Neuronal stem cell (in vitro differentiated cells): ENCODE data around the gene TGFBRAP1.

Source experiments
- DNase-seq: peaks from one replicate; pipeline ENCODE4 v3.0.0-alpha.2; 2013; ENCODE audit warnings: low spot score
- H2AFZ ChIP-seq: one replicate; pipeline ENCODE4 v1.6.1; 2013; ENCODE audit warnings: mild to moderate bottlenecking, low read length, inconsistent platforms
- H2AK5ac ChIP-seq: 2 replicates; pipeline ENCODE4 v1.6.1; 2013; ENCODE audit warnings: low read depth, mild to moderate bottlenecking, inconsistent platforms, low read length, moderate library complexity, mixed read lengths
- H2BK120ac ChIP-seq: 2 replicates; pipeline ENCODE4 v1.6.1; 2013; ENCODE audit warnings: low read depth, mild to moderate bottlenecking, inconsistent platforms, low read length, moderate library complexity, mixed read lengths
- H2BK12ac ChIP-seq: one replicate; pipeline ENCODE4 v1.6.1; 2013; ENCODE audit warnings: low read length, inconsistent platforms
- H2BK15ac ChIP-seq: 2 replicates; pipeline ENCODE4 v1.6.1; 2013; ENCODE audit warnings: mild to moderate bottlenecking, low read length, inconsistent platforms, mixed read lengths
- H2BK5ac ChIP-seq: one replicate; pipeline ENCODE4 v1.6.1; 2013; ENCODE audit warnings: inconsistent platforms, mild to moderate bottlenecking, low read length, moderate library complexity
- H3K14ac ChIP-seq: one replicate; pipeline ENCODE4 v1.6.1; 2013; ENCODE audit warnings: low read length, inconsistent platforms
- H3K18ac ChIP-seq: 2 replicates; pipeline ENCODE4 v1.6.1; 2013; ENCODE audit warnings: low read length, inconsistent platforms
- H3K23ac ChIP-seq: 2 replicates; pipeline ENCODE4 v1.6.1; 2013; ENCODE audit warnings: low read depth, mild to moderate bottlenecking, mixed read lengths, low read length, inconsistent platforms; ENCODE audit not compliant: poor library complexity
- H3K27ac ChIP-seq: replicated peaks from 3 replicates; pipeline ENCODE4 v1.5.1; 2013; ENCODE audit warnings: low read length, inconsistent platforms
- H3K27me3 ChIP-seq, 3 experiments: 2 replicates each; pipeline ENCODE4 v1.6.1; 2013; ENCODE audit warnings: low read length in 3 of 3, mild to moderate bottlenecking in 2 of 3, inconsistent platforms in 1 of 3, low read depth in 1 of 3, mixed read lengths in 1 of 3, moderate library complexity in 1 of 3; ENCODE audit not compliant: control insufficient read depth in 3 of 3, insufficient read depth in 3 of 3
- H3K36me3 ChIP-seq, 2 donors: replicated peaks in 1 of 2; 2 replicates each; pipeline ENCODE4 v1.6.1; 2013; ENCODE audit warnings: low read length in 2 of 2; ENCODE audit not compliant: control insufficient read depth in 2 of 2, insufficient read depth in 2 of 2
- H3K4ac ChIP-seq: 2 replicates; pipeline ENCODE4 v1.6.1; 2013; ENCODE audit warnings: inconsistent platforms, mild to moderate bottlenecking, low read length, moderate library complexity
- H3K4me1 ChIP-seq, 2 donors: 1 replicate in 1 of 2; 2 replicates in 1 of 2; pipeline ENCODE4 v1.6.1; 2013; ENCODE audit warnings: low read length in 2 of 2, low read depth in 1 of 2; ENCODE audit not compliant: control insufficient read depth in 2 of 2, insufficient read depth in 1 of 2
- H3K4me2 ChIP-seq: one replicate; pipeline ENCODE4 v1.6.1; 2013; ENCODE audit warnings: mild to moderate bottlenecking, low read length, inconsistent platforms; ENCODE audit not compliant: insufficient read depth, poor library complexity, severe bottlenecking
- H3K4me3 ChIP-seq, 2 donors: 2 replicates each; pipeline ENCODE4 v1.5.1; 2013; ENCODE audit warnings: low read length in 2 of 2, mild to moderate bottlenecking in 2 of 2, inconsistent platforms in 1 of 2, moderate library complexity in 1 of 2
- H3K79me1 ChIP-seq: one replicate; pipeline ENCODE4 v1.6.1; 2013; ENCODE audit warnings: low read depth, mild to moderate bottlenecking, inconsistent platforms, low read length, moderate library complexity
- H3K9ac ChIP-seq: one replicate; pipeline ENCODE4 v1.6.1; 2013; ENCODE audit warnings: mild to moderate bottlenecking, low read depth, low read length, inconsistent platforms; ENCODE audit not compliant: poor library complexity
- H3K9me3 ChIP-seq, 2 donors: replicated peaks in 1 of 2; 2 replicates each; pipeline versions ENCODE3 to v1.6.1; 2013; ENCODE audit warnings: low read length in 2 of 2, mild to moderate bottlenecking in 2 of 2, inconsistent platforms in 1 of 2, low read depth in 1 of 2, mixed read lengths in 1 of 2, moderate library complexity in 1 of 2; ENCODE audit not compliant: control insufficient read depth in 2 of 2, insufficient read depth in 1 of 2
- H4K8ac ChIP-seq: one replicate; pipeline ENCODE4 v1.6.1; 2013; ENCODE audit warnings: low read depth, mild to moderate bottlenecking, inconsistent platforms, low read length, moderate library complexity
- H4K91ac ChIP-seq: one replicate; pipeline ENCODE4 v1.6.1; 2013; ENCODE audit warnings: low read length, low read depth, mild to moderate bottlenecking, inconsistent platforms; ENCODE audit not compliant: poor library complexity
- WGBS, 2 donors: extraction: QIAGEN DNeasy Blood & Tissue Kit; methylation state at CpG; one replicate each; pipeline ENCODE4 v1.1.7; 2013; ENCODE audit warnings: missing lambda C conversion rate in 2 of 2, mixed read lengths in 1 of 2; ENCODE audit not compliant: insufficient read length in 2 of 2, insufficient replicate concordance in 1 of 2; ENCODE audit errors: extremely low coverage in 2 of 2; 5-methylcytosine and 5-hydroxymethylcytosine counted together

The TGFBRAP1 gene

GRCh38 chr2:105297216-105297615 is 32.3 kb downstream of the TGFBRAP1 start:
- no peak for DNase-seq
- H3K9ac ChIP-seq = no peak overlapping the region
- no peak overlapping the region for H3K14ac ChIP-seq
- H4K8ac ChIP-seq = no peak overlapping the region
- H2AK5ac ChIP-seq = no peak overlapping the region
- no peak overlapping the region for H3K4me2 ChIP-seq
- H3K23ac ChIP-seq = no peak overlapping the region
- H3K27me3 ChIP-seq = no peaks in the 10 kb centered on the region
- H2BK5ac ChIP-seq = no peak overlapping the region
- no peak overlapping the region for H2BK15ac ChIP-seq
- H3K4me1 ChIP-seq = peaks cover 0 to 2% of the 10 kb centered on the region in 2 donors
- peaks cover 12 to 62% of the 10 kb centered on the region in 2 donors for H3K36me3 ChIP-seq
- WGBS, 2 donors = no CpG with 5 or more reads among the region's 7 CpGs
- no peak overlapping the region for H3K4me3 ChIP-seq
- no peak overlapping the region for H4K91ac ChIP-seq
- no peaks in the 10 kb centered on the region for H3K9me3 ChIP-seq
- no peak overlapping the region for H3K4ac ChIP-seq
- H3K18ac ChIP-seq = no peak overlapping the region
- no peaks in the 10 kb centered on the region for H3K79me1 ChIP-seq
- H2AFZ ChIP-seq = no peak overlapping the region
- no peak overlapping the region for H3K27ac ChIP-seq
- H2BK12ac ChIP-seq = no peak overlapping the region
- H2BK120ac ChIP-seq = no peak overlapping the region

DNA sequence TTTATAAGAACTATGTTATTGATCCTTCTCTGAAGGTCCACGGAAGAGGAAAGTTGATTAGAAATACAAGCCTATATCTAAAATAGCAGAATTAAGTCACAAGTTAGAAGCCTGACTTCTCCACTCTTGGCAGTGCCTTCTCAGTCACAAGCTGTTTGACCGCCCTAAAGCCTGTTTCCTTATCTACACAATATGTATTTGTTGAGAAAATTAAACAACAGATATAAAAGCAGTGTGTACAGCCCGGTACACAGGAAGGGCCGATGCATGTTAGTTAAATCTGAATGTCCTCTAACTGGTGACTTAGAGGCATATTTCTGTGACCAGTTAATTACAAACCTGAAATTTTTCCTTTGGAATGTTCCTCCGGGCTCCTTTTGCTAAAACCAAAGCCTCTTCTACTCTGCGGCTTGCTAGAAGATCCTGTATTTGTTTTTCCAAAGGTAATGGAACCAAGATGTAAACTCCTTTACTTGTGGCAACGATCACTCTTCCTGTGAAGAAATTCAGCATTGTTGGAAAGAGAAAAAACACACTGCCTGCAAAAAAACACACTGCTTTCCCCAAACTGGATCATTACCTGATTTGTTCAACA is 33.4 kb downstream of the TGFBRAP1 start:
- H2BK12ac ChIP-seq = no peak overlapping the region
- H3K36me3 ChIP-seq = peaks cover 12 to 73% of the 10 kb centered on the region in 2 donors
- H3K23ac ChIP-seq = no peak overlapping the region
- H3K4me2 ChIP-seq = no peak overlapping the region
- no CpG with 5 or more reads among the region's 7 CpGs for WGBS, 2 donors
- no peak overlapping the region for H2AK5ac ChIP-seq
- H2BK5ac ChIP-seq = no peak overlapping the region
- H3K9ac ChIP-seq = no peak overlapping the region
- H3K4ac ChIP-seq = no peak overlapping the region
- no peaks in the 10 kb centered on the region for H3K9me3 ChIP-seq
- no peak overlapping the region for H3K4me3 ChIP-seq
- no peak overlapping the region for H4K91ac ChIP-seq
- no peak overlapping the region for H2AFZ ChIP-seq
- H3K27ac ChIP-seq = no peak overlapping the region
- H3K79me1 ChIP-seq = no peaks in the 10 kb centered on the region
- no peak overlapping the region for H4K8ac ChIP-seq
- peaks cover 0 to 2% of the 10 kb centered on the region in 2 donors for H3K4me1 ChIP-seq
- H2BK120ac ChIP-seq = no peak overlapping the region
- H3K14ac ChIP-seq = no peak overlapping the region
- H3K18ac ChIP-seq = no peak overlapping the region
- no peak overlapping the region for H2BK15ac ChIP-seq
- no peaks in the 10 kb centered on the region for H3K27me3 ChIP-seq
- DNase-seq = no peak

GRCh38 chr2:105294844-105295481 is 34.6 kb downstream of the TGFBRAP1 start:
- Histone ChIP-seq H2BK12ac (no peak overlapping the region), H3K18ac (no peak overlapping the region), H2AK5ac (no peak overlapping the region), H4K8ac (no peak overlapping the region), H2BK120ac (no peak overlapping the region), H3K4me3 (no peak overlapping the region), H3K4me2 (no peak overlapping the region), H3K9me3 (no peaks in the 10 kb centered on the region), H3K79me1 (no peaks in the 10 kb centered on the region), H3K9ac (no peak overlapping the region), H3K27me3 (no peaks in the 10 kb centered on the region), H3K27ac (no peak overlapping the region), H4K91ac (no peak overlapping the region), H3K23ac (no peak overlapping the region), H2BK15ac (no peak overlapping the region), H3K36me3 (peaks cover 12 to 82% of the 10 kb centered on the region in 2 donors), H3K4me1 (peaks cover 0 to 2% of the 10 kb centered on the region in 2 donors), H3K14ac (no peak overlapping the region), H2AFZ (no peak overlapping the region), H3K4ac (no peak overlapping the region), H2BK5ac (no peak overlapping the region)
- WGBS, 2 donors = no CpG with 5 or more reads among the region's 5 CpGs
- peak; percentile 58 for DNase-seq

DNA sequence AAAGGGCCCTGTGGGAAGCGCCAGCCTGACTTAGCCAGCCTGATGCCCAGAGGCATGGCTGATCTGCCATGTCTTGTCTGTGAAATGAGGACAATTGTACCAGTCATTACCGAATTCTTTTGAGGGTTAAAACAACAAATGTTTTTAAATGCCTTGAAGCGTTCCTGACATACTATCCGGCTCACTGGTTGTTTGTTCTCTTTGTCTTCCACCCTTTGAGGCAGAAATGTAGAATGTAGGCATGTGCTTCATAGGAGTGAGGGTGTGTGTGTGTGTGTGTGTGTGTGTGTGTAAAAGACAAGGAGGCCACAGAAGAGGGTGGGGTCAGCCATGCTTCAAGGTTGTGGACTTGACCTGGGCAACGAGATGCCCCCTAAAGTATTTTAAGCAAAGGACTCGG is 35.5 kb downstream of the TGFBRAP1 start:
- H3K9ac ChIP-seq = no peak overlapping the region
- peaks cover 0 to 2% of the 10 kb centered on the region in 2 donors for H3K4me1 ChIP-seq
- no CpG with 5 or more reads among the region's 6 CpGs for WGBS, 2 donors
- no peak for DNase-seq
- no peak overlapping the region for H2BK5ac ChIP-seq
- no peaks in the 10 kb centered on the region for H3K27me3 ChIP-seq
- H4K91ac ChIP-seq = no peak overlapping the region
- no peaks in the 10 kb centered on the region for H3K9me3 ChIP-seq
- no peak overlapping the region for H2BK120ac ChIP-seq
- no peak overlapping the region for H2BK15ac ChIP-seq
- no peak overlapping the region for H3K4me3 ChIP-seq
- peaks cover 12 to 87% of the 10 kb centered on the region in 2 donors for H3K36me3 ChIP-seq
- no peak overlapping the region for H3K18ac ChIP-seq
- H3K4me2 ChIP-seq = no peak overlapping the region
- H2AFZ ChIP-seq = no peak overlapping the region
- H3K14ac ChIP-seq = no peak overlapping the region
- H2AK5ac ChIP-seq = no peak overlapping the region
- no peak overlapping the region for H2BK12ac ChIP-seq
- no peak overlapping the region for H3K23ac ChIP-seq
- H3K79me1 ChIP-seq = no peaks in the 10 kb centered on the region
- H3K4ac ChIP-seq = no peak overlapping the region
- no peak overlapping the region for H3K27ac ChIP-seq
- no peak overlapping the region for H4K8ac ChIP-seq
